Aorta (tissue), 5 donors: ENCODE data around the gene LZTFL1. TPM values are rescaled to one million over a fixed set of nuclear protein-coding genes. Genes with fewer than 3 reads are reported as not detected.

Experiments
- ATAC-seq: fragments of 200-7000 bp; cut with Tn5 transposase; one replicate; pipeline ENCODE4 v1.9.1; 2022; ENCODE audit warnings: moderate library complexity; ENCODE audit not compliant: low FRiP score
- DNase-seq, 2 donors: peaks; one replicate each; pipeline ENCODE4 v3.0.0-alpha.2; 2020
- H3K27ac ChIP-seq, 2 donors: one replicate each; pipeline ENCODE4 v1.5.1; 2013; ENCODE audit warnings: low read length in 2 of 2, mild to moderate bottlenecking in 2 of 2, moderate library complexity in 2 of 2, control low read depth in 1 of 2, inconsistent platforms in 1 of 2, low read depth in 1 of 2
- H3K27me3 ChIP-seq, 2 donors: one replicate each; pipeline ENCODE4 v1.6.1; 2013; ENCODE audit warnings: control low read depth in 1 of 2, low read length in 1 of 2, mild to moderate bottlenecking in 1 of 2, moderate library complexity in 1 of 2; ENCODE audit not compliant: insufficient read depth in 2 of 2, control insufficient read depth in 1 of 2
- H3K36me3 ChIP-seq, 2 donors: one replicate each; pipeline ENCODE4 v1.6.1; 2013; ENCODE audit warnings: control low read depth in 1 of 2, low read length in 1 of 2, mild to moderate bottlenecking in 1 of 2; ENCODE audit not compliant: insufficient read depth in 2 of 2, control insufficient read depth in 1 of 2
- H3K4me1 ChIP-seq, 2 donors: one replicate each; pipeline ENCODE4 v1.6.1; 2013; ENCODE audit warnings: low read length in 2 of 2, control low read depth in 1 of 2, mild to moderate bottlenecking in 1 of 2, moderate library complexity in 1 of 2; ENCODE audit not compliant: insufficient read depth in 2 of 2, control insufficient read depth in 1 of 2
- H3K4me3 ChIP-seq, 2 donors: one replicate each; pipeline ENCODE4 v1.5.1; 2013; ENCODE audit warnings: low read length in 2 of 2, control low read depth in 1 of 2, mild to moderate bottlenecking in 1 of 2
- H3K9me3 ChIP-seq: one replicate; pipeline ENCODE4 v1.6.1; 2013; ENCODE audit warnings: mild to moderate bottlenecking, low read length; ENCODE audit not compliant: control insufficient read depth
- WGBS, 2 donors: extraction: QIAGEN DNeasy Blood & Tissue Kit; methylation state at CpG; one replicate each; pipeline ENCODE4 v1.1.7; 2013; 5-methylcytosine and 5-hydroxymethylcytosine counted together
- intact Hi-C, 2 donors: fragments of 100-400 bp; cut with DNase I; formaldehyde crosslinking; loops; one replicate each; pipeline versions ENCODE4 v1.14.2 to v1.15.0; 2022
- polyA plus RNA-seq, 2 donors: library from polyadenylated mRNA; stranded (reverse); fragments of 200-250 nt; gene quantifications; one replicate each; pipeline ENCODE4 v1.2.3, GENCODE V29; 2013
- total RNA-seq, 2 donors: library from RNA; stranded (reverse); fragmentation: NEBNext Ultra II Directional; extraction: Animal tissue kit (Norgen Biotek cat#: 25700); gene quantifications; one replicate each; pipeline ENCODE4 v1.2.1, GENCODE V29; 2021
- donor health status: healthy with polysubstance abuse.
- donor health status: Bipolar disorder and iron deficiency.
- donor health status: DM: no; HTN: no; CAD: no.
- donor health status: DM: no; HTN: no; CAD: no.
- donor health status: DM: yes; HTN: yes; CAD: no.

The LZTFL1 gene
- total and polyA plus RNA-seq, 4 donors: 9.8 to 16.3 (median 11.1) TPM

DNA sequence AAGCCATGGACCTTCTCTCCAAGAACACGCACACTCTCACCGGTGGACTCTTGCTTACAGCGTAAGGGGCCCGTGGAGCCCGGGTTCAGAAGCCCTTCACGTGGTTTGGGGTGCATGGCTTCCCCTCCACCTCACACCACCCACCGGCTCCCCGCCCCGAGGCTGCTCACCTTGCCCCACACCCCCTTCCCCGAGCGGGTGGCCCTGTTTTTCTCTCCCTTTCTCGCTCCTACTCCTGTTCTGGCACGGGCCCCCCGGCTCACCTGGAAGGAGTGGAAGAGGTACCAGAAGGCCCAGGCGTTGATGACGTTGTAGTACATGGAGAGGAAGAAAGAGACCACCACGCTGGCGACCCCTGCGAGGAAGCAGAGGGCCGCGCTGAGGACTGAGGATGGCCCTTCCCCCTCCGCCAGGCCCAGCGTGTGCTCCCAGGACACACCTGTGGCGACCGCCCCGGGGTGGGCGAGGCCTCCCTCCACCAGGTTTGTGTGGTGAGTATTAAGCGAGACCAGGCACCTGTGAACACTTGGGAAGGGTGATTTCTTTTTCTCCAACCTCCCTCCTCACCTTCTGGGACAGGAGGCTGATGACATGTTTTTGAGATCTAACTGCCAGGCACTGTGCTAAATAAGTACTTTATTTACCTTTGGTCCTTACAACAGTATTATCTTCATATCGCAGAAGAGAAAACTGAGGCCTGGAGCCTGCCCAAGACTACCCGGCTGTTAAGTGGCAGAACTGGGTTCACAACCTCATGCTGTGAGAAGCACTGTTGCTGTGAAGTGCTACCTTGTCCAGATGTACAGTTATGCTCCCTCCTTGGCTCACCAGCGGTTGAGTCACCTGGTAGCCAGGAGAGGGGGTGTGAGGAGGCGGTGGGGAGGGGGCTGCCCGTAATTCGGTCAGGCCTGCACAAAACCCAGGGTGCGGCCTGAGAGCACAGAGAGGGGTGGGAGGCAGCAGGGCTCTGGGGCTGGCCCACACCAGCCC lies 61.9 kb downstream of the LZTFL1 start:
- Histone ChIP-seq H3K4me3 (no peak overlapping the region), H3K9me3 (no peaks in the 10 kb centered on the region), H3K27me3 (no peaks in the 10 kb centered on the region), H3K27ac (no peak overlapping the region), H3K4me1 (no peaks in the 10 kb centered on the region), H3K36me3 (no peaks in the 10 kb centered on the region)
- no peak for DNase-seq
- intact Hi-C loops: loop anchor here in 1 of 2 donors (10.0 kb wide), 1 partner anchor 125 kb away; no protein-coding TSS in a partner anchor
- WGBS, 2 donors: 88% methylated on average over 34 to 35 of the region's 35 CpGs
- no peak for ATAC-seq

DNA sequence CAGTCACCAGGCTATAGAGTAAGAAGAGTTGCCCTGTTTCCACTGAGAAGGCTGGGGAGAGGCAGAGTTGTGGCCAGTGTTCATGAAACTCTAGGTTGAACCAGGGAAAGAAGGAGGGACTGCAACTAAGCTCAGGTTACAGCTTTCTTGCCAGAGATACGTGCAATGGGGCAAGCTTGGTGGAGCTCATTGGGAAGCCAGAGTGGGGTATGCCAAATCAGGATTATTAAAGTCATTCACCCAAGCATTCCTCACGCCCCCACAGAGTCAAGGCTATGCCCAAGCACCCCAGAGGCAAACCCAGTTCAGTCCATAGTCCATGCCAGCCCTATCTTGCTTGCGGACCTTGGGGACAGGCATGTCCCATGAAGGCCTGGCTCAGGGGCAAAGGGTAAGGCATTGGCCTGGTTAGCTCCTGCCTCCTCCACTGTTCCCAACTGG lies 63.1 kb downstream of the LZTFL1 start:
- Histone ChIP-seq H3K9me3 (no peaks in the 10 kb centered on the region), H3K36me3 (no peaks in the 10 kb centered on the region), H3K4me3 (no peak overlapping the region), H3K4me1 (no peaks in the 10 kb centered on the region), H3K27me3 (no peaks in the 10 kb centered on the region), H3K27ac (no peak overlapping the region)
- intact Hi-C loops: loop anchor here in 1 of 2 donors (10.0 kb wide), 1 partner anchor 126 kb away; no protein-coding TSS in a partner anchor
- WGBS, 2 donors: 68% methylated on average over 3 of the region's 3 CpGs
- no peak for DNase-seq
- ATAC-seq: no peak

DNA sequence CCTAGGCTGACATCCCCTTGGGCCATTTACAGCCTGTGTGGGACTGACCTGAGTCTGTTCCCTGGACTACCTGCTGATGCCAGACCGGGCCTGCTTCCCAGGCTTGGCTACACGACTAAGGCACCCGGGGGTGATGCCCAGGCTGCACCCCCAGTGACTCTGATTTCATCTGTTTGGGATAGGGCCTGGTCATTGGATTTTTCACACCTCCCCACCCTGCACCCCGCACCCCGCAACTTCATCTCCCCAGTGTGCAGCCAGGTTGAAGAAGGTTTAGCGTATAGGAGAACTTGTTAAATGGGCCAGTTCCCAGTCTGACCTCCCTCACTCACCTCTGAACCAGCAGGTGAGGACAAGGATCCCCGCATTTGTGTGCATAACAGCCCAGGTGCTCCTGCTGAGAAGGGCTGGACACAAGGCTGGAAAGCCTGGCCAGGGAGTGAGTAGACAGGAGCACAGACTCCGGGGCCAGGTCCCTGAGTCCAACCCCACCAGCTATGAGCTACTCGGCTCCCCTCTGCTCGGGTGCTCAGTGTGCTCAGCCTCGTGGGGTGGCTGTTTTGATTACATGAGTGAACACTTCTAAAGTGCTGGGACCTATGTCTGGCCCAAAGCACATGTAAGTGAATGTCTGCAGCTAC lies 64.1 kb downstream of the LZTFL1 start:
- Histone ChIP-seq H3K4me1 (no peaks in the 10 kb centered on the region), H3K36me3 (no peaks in the 10 kb centered on the region), H3K27ac (no peak overlapping the region), H3K4me3 (no peak overlapping the region), H3K9me3 (no peaks in the 10 kb centered on the region), H3K27me3 (no peaks in the 10 kb centered on the region)
- intact Hi-C loops: loop anchor here in 1 of 2 donors (10.0 kb wide), 1 partner anchor 127 kb away; no protein-coding TSS in a partner anchor
- ATAC-seq: no peak
- WGBS, 2 donors: 84 to 85% methylated on average over 11 of the region's 11 CpGs
- no peak for DNase-seq

DNA sequence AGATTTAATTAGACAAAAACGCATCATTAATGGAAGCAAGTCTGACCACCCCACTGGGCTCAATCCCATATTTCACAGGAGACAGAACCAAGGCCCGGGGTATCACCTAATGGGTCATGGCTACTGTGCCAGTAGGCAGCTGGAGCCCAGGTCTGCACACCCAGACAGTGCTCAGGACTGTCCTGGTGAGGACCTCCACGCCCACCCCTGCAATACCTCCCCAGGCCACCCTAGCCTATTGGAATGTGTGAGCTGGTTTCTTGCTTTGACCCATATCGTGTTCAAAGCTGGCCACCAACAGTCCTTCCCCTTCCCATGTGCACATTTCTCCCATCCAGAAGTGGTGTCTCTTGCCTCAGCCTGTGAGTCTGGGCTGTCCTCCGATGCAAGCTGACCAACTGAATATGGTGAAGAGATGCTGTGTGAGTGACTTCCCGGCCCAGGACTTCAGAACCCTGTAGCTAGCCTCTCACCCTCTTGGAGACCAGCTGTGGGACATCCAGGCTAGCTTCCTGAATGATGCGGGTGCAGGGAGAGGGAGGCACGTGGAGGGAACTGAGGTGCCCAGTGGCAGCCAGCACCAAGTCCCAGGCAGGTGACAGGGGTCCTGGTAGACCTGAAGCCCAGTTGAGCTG lies 64.7 kb downstream of the LZTFL1 start:
- no peaks in the 10 kb centered on the region for H3K27me3 ChIP-seq
- no peak for ATAC-seq
- 88 to 89% methylated on average over 8 of the region's 8 CpGs for WGBS, 2 donors
- H3K4me1 ChIP-seq: no peaks in the 10 kb centered on the region
- DNase-seq: no peak
- intact Hi-C loops: loop anchor here in 1 of 2 donors (10.0 kb wide), 1 partner anchor 128 kb away; no protein-coding TSS in a partner anchor
- H3K36me3 ChIP-seq: no peaks in the 10 kb centered on the region
- no peak overlapping the region for H3K4me3 ChIP-seq
- no peaks in the 10 kb centered on the region for H3K9me3 ChIP-seq
- H3K27ac ChIP-seq: no peak overlapping the region

DNA sequence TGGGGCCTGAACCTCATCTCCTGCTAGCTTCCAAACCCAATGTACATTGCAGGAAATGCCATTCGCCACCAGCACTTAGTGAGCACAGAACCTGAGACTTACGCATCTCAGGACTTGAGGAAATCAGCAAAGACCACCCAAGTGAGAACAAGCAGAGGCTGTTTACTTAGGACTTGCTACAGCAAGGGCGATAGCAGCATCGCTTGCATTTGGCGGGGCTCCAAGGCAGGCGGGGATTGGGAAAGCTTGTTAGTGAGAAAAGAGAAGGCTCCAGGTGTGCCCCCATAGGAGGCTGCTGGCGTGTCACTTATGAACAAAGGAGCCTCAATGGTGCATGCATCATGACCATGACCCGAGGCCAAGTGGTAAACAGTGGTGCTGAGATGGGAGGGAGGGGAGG lies 65.3 kb downstream of the LZTFL1 start:
- DNase-seq: no peak
- H3K9me3 ChIP-seq: no peaks in the 10 kb centered on the region
- no peaks in the 10 kb centered on the region for H3K4me1 ChIP-seq
- H3K27ac ChIP-seq: no peak overlapping the region
- no peak for ATAC-seq
- WGBS, 2 donors: 51 to 53% methylated on average over 8 of the region's 8 CpGs
- no peak overlapping the region for H3K4me3 ChIP-seq
- no peaks in the 10 kb centered on the region for H3K27me3 ChIP-seq
- intact Hi-C loops: loop anchor here in 1 of 2 donors (10.0 kb wide), 1 partner anchor 128 kb away; no protein-coding TSS in a partner anchor
- no peaks in the 10 kb centered on the region for H3K36me3 ChIP-seq

DNA sequence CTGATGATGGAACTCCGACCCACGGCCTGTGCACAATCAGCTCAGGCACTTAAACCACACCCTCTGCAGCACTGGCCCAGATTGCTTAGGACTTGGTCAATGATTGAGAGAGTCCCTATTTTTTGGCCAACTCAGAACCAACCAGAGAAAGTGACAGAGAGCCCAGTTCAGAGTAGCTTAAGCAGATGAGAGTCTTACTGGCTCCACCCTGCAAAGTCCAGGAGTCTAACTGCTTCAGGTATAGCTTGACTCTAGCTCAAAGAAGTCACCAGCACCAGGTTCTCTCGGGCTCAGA lies 65.7 kb downstream of the LZTFL1 start:
- Histone ChIP-seq H3K36me3 (no peaks in the 10 kb centered on the region), H3K4me3 (no peak overlapping the region), H3K27me3 (no peaks in the 10 kb centered on the region), H3K9me3 (no peaks in the 10 kb centered on the region), H3K4me1 (no peaks in the 10 kb centered on the region), H3K27ac (no peak overlapping the region)
- ATAC-seq (no peak), DNase-seq (no peak)
- 61 to 69% methylated on average over 3 of the region's 3 CpGs for WGBS, 2 donors
- intact Hi-C loops: loop anchor here in 1 of 2 donors (10.0 kb wide), 1 partner anchor 129 kb away; no protein-coding TSS in a partner anchor

DNA sequence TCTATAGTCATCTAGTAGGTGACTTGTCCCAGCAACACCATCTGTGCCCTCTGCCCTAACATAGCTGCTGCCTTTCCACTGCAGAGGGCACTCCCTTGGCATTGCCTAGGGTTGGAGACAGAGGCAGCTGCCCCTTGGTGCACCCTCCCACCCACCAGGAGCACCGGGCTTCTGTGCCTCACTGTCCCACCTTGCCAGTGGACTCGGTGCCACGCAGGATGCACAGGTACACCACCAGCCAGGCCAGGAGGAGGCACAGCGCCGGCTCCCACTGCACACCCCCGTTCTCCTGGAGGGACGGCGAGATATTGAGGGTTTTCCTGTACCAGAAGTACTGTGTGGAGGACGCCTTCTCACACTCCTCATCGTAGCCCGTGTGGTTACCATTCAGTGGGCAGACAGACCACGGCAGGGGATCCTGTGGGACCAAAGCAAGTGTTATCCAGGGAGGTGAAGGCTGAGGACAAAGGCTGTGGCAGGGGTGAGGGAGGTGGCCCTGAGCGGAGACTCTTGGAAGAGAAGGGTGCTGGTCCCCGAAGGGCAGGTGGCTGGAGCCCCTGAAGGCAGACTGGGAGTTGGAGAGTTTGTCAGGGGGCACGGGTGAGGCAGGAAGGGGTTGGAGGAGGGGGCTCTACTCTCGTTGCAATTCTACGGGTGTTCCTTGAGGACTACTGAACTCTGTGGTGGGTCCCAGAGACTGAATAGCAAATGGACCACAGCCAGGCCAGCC lies 66.2 kb downstream of the LZTFL1 start:
- no peak for ATAC-seq
- Histone ChIP-seq H3K4me3 (no peak overlapping the region), H3K9me3 (no peaks in the 10 kb centered on the region), H3K4me1 (no peaks in the 10 kb centered on the region), H3K36me3 (no peaks in the 10 kb centered on the region), H3K27ac (no peak overlapping the region), H3K27me3 (no peaks in the 10 kb centered on the region)
- DNase-seq: no peak
- intact Hi-C loops: loop anchor here in 1 of 2 donors (10.0 kb wide), 1 partner anchor 129 kb away; no protein-coding TSS in a partner anchor
- WGBS, 2 donors: 89 to 91% methylated on average over 16 to 17 of the region's 17 CpGs
